Thyroid gland (tissue), 4 donors: ENCODE data around the gene TMUB2.

ENCODE experiments used
- CTCF ChIP-seq, 6 experiments: fragments of 200-600 bp in 3 of 6; fragments of 450-650 bp in 3 of 6; sonication (generic) in 3 of 6; IDR thresholded peaks; one replicate each; pipeline ENCODE4 v1.5.1; 2016 to 2019; ENCODE audit warnings: antibody characterized with exemption in 6 of 6, mild to moderate bottlenecking in 2 of 6, inconsistent platforms in 1 of 6, moderate library complexity in 1 of 6
- POLR2A ChIP-seq, 2 donors: fragments of 450-650 bp; IDR thresholded peaks; one replicate each; pipeline ENCODE4 v1.6.1; 2017; ENCODE audit warnings: antibody characterized with exemption in 2 of 2, mild to moderate bottlenecking in 2 of 2, moderate library complexity in 1 of 2

GRCh38 chr17:44235583-44235936, 48.8 kb downstream of the TMUB2 start:
- TF ChIP-seq POLR2A (IDR thresholded peaks at IDR 0.05), result no peak
- no peak for TF ChIP-seq CTCF (IDR thresholded peaks at IDR 0.05)
